Measurements from ENCODE around the gene PRKCA. TPM values are rescaled to one million over a fixed set of nuclear protein-coding genes. Genes with fewer than 3 reads are reported as not detected.

PRKCA gene
- total RNA-seq, 1 donor from 2014 or later, result 15.5 TPM

DNA sequence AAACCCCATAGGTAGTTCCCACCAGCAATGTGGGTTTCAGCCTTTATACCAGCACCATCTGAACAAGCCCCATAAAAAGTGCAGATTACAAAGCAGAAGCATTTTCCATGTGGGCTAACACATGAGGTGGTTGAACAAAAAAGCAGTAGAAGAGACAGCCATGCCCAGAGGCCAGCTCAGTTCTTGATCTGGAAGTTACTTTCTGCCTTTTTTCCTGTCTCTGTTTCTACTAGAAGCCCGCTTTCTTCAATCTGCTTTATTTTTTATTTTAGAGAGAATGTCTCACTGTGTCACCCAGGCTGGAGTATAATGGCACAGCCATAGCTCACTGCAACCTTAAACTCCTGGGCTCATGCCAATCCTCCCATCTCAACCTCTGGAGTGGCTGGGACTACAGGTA is 41.7 kb upstream of the PRKCA start:
- DNase-seq (ENCODE audit: extremely low spot score in 2 of 2), result no peak
- Histone ChIP-seq H3K27ac (no peak overlapping the region), H3K4me1 (no peaks in the 10 kb centered on the region), H3K36me3 (no peaks in the 10 kb centered on the region), H3K9me3 (no peaks in the 10 kb centered on the region), H3K4me3 (no peak overlapping the region), H3K27me3 (no peaks in the 10 kb centered on the region)
- intact Hi-C loops (cut with DNase I), result no loop called here
- TF ChIP-seq POLR2A (IDR thresholded peaks at IDR 0.05) (no peak), POLR2AphosphoS5 (IDR thresholded peaks at IDR 0.05; ENCODE audit: insufficient read depth in 1 of 2, low read depth in 1 of 2) (no peak)
- TF ChIP-seq, protein P1, sequence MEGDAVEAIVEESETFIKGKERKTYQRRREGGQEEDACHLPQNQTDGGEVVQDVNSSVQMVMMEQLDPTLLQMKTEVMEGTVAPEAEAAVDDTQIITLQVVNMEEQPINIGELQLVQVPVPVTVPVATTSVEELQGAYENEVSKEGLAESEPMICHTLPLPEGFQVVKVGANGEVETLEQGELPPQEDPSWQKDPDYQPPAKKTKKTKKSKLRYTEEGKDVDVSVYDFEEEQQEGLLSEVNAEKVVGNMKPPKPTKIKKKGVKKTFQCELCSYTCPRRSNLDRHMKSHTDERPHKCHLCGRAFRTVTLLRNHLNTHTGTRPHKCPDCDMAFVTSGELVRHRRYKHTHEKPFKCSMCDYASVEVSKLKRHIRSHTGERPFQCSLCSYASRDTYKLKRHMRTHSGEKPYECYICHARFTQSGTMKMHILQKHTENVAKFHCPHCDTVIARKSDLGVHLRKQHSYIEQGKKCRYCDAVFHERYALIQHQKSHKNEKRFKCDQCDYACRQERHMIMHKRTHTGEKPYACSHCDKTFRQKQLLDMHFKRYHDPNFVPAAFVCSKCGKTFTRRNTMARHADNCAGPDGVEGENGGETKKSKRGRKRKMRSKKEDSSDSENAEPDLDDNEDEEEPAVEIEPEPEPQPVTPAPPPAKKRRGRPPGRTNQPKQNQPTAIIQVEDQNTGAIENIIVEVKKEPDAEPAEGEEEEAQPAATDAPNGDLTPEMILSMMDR (IDR thresholded peaks at IDR 0.05), result no peak

DNA sequence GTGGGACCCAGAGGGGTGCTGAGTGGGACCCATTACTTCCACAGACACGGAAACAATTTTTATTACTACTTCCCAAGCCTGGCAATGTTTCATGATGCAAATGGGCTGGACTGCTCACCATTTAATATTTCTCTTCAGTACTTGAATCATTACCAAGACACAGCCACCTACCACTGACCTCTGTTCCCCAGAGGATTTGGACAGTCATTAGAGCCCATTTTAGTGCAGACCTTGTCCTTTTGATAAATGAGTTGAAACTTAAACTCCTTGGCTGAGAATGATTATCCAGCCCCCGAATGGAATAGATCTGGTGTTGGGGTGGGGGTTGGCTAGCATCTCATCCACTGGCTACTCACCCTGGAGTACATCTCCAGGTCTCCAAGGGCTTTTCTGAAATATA is 39.6 kb upstream of the PRKCA start:
- Histone ChIP-seq H3K27ac (no peak overlapping the region), H3K4me3 (no peak overlapping the region), H3K36me3 (no peaks in the 10 kb centered on the region), H3K4me1 (no peaks in the 10 kb centered on the region), H3K9me3 (no peaks in the 10 kb centered on the region), H3K27me3 (no peaks in the 10 kb centered on the region)
- DNase-seq (ENCODE audit: extremely low spot score in 2 of 2), result no peak
- no peak for TF ChIP-seq POLR2A (IDR thresholded peaks at IDR 0.05)
- TF ChIP-seq POLR2AphosphoS5 (IDR thresholded peaks at IDR 0.05; ENCODE audit: insufficient read depth in 1 of 2, low read depth in 1 of 2), result no peak
- TF ChIP-seq, protein P1 (IDR thresholded peaks at IDR 0.05), result no peak
- intact Hi-C loops (cut with DNase I), result no loop called here

DNA sequence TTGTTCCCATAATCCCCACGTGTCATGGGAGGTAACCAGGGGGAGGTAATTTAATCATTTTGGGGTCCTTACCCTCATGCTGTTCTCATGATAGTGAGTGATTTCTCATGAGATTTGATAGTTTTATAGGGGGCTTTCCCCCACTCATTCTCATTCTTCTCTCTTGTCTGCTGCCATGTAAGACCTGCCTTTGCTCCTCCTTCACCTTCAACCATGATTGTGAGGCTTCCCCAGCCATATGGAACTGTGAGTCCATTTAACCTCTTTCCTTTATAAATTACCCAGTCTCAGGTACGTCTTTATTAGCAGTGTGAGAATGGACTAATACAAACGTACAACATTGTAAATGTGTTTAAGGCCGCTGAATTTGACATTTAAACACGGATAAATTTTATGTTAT is 37.7 kb upstream of the PRKCA start:
- Histone ChIP-seq H3K4me1 (no peaks in the 10 kb centered on the region), H3K36me3 (no peaks in the 10 kb centered on the region), H3K4me3 (no peak overlapping the region), H3K9me3 (no peaks in the 10 kb centered on the region), H3K27ac (no peak overlapping the region), H3K27me3 (no peaks in the 10 kb centered on the region)
- TF ChIP-seq POLR2A (IDR thresholded peaks at IDR 0.05), result no peak
- TF ChIP-seq, protein P1 (IDR thresholded peaks at IDR 0.05), result no peak
- TF ChIP-seq POLR2AphosphoS5 (IDR thresholded peaks at IDR 0.05; ENCODE audit: insufficient read depth in 1 of 2, low read depth in 1 of 2), result no peak
- no peak for DNase-seq (ENCODE audit: extremely low spot score in 2 of 2)
- intact Hi-C loops (cut with DNase I), result no loop called here

DNA sequence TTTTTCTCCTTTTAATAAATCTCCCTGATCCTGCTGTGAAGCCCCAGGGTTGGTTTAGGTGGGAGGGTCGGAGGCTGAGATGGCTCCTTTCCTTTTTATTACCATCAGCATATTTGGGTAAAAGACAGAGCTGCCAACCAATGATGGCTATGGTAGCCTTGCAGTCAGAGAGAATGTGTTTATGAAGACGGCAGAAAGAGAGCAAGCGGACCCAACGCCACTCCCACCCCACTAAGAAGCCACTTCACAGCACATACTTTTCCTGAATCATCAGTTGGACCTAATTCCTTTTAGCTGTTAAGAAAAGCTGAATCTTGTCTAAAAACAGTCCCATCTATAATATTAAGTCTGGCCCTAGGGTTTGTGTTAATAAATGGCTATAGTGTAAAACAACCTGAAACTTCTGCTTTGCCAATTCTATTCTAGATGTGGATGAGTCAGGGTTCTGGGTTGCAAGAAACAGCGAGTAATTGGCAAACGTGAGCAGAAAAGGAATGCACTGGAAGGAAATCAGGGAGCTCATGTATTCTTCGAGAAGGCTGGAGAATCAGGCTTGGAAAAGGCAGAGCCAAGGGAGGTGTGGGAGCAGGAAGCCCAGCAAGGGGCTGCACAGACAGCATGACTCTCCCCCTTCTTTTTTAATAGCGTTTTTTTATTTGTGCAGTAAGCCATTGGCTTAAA is 34.0 kb upstream of the PRKCA start:
- Histone ChIP-seq H3K4me3 (no peak overlapping the region), H3K27me3 (no peaks in the 10 kb centered on the region), H3K4me1 (no peaks in the 10 kb centered on the region), H3K27ac (no peak overlapping the region), H3K9me3 (no peaks in the 10 kb centered on the region), H3K36me3 (no peaks in the 10 kb centered on the region)
- TF ChIP-seq POLR2AphosphoS5 (IDR thresholded peaks at IDR 0.05; ENCODE audit: insufficient read depth in 1 of 2, low read depth in 1 of 2), result no peak
- no peak for TF ChIP-seq POLR2A (IDR thresholded peaks at IDR 0.05)
- TF ChIP-seq, protein P1 (IDR thresholded peaks at IDR 0.05), result no peak
- intact Hi-C loops (cut with DNase I), result no loop called here
- no peak for DNase-seq (ENCODE audit: extremely low spot score in 2 of 2)

DNA sequence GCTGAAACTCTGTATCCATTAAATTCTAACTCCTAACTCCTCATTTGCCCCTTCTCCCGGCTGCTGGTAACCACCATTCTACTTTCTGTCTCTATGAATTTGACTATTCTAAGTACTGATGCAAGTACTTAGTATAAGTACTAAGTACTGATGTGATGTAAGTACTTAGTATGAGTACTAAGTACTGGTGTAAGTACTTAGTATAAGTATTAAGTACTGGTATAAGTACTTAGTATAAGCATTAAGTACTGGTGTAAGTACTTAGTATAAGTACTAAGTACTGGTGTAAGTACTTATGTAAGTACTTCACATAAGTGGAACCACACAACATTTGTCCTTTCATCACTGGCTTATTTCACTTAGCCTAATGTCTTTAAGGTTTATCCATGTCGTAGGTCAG is 32.3 kb upstream of the PRKCA start:
- intact Hi-C loops (cut with DNase I), result no loop called here
- Histone ChIP-seq H3K27ac (no peak overlapping the region), H3K4me1 (no peaks in the 10 kb centered on the region), H3K9me3 (no peaks in the 10 kb centered on the region), H3K36me3 (no peaks in the 10 kb centered on the region), H3K4me3 (no peak overlapping the region), H3K27me3 (no peaks in the 10 kb centered on the region)
- DNase-seq (ENCODE audit: extremely low spot score in 2 of 2), result no peak
- TF ChIP-seq, protein P1 (IDR thresholded peaks at IDR 0.05), result no peak
- TF ChIP-seq POLR2A (IDR thresholded peaks at IDR 0.05) (no peak), POLR2AphosphoS5 (IDR thresholded peaks at IDR 0.05; ENCODE audit: insufficient read depth in 1 of 2, low read depth in 1 of 2) (no peak)

Measured in vagina (tissue), 2 donors.